ENCODE measurements around the gene SLC37A1.

- TF ChIP-seq POLR2A (IDR thresholded peaks at IDR 0.05) (no peak), POLR2AphosphoS5 (IDR thresholded peaks at IDR 0.05) (no peak)
Observed at GRCh38 chr21:42466700-42467099, 47.0 kb upstream of the SLC37A1 start.
